GM23248 (cell line): ENCODE data around the gene CPNE4.

ENCODE experiments used
- EZH2 ChIP-seq: fragments of 200-600 bp; sonication (generic); IDR thresholded peaks from 2 replicates; pipeline ENCODE4 v1.6.1; 2018; ENCODE audit warnings: antibody characterized with exemption, mild to moderate bottlenecking; ENCODE audit not compliant: insufficient read depth, poor library complexity, severe bottlenecking
- EZH2phosphoT487 ChIP-seq: fragments of 200-600 bp; sonication (generic); IDR thresholded peaks from 2 replicates; pipeline ENCODE4 v1.6.1; 2018; ENCODE audit warnings: antibody characterized with exemption, moderate library complexity, mild to moderate bottlenecking, low read depth; ENCODE audit not compliant: insufficient read depth

DNA sequence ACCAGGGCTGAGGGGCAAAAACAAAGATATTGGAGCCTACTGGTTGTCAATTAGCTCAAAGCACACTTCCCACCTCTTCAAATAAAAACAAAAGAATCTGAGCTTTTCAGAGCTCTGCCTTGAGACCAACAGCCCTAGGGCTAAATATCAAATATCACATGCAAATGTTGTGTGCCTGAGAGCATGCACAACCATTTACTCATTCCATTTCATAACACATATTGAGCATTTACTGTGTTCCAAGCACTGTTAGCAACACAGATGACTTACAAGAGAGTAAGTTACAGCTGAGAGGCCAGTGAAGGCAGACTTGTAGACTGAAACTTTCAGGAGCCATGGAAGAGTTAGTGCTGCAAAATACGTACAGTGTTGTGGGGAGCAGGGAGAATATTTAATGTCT is 222.4 kb downstream of the CPNE4 start:
- TF ChIP-seq EZH2 (no peak), EZH2phosphoT487 (no peak)
